Neural progenitor cell (in vitro differentiated cells): ENCODE measurements around the gene LRRC63. TPM values are rescaled to one million over a fixed set of nuclear protein-coding genes. Genes with fewer than 3 reads are reported as not detected.

ENCODE experiments used
- DNase-seq: peaks from one replicate; pipeline ENCODE4 v3.0.0-alpha.2; 2016; ENCODE audit warnings: low spot score
- H2AFZ ChIP-seq: fragments of 200-600 bp; sonication (generic); replicated peaks from 2 replicates; pipeline ENCODE4 v1.6.1; 2016; ENCODE audit warnings: antibody characterized with exemption
- H3F3A ChIP-seq: fragments of 200-600 bp; sonication (generic); 2 replicates; pipeline ENCODE4 v1.6.1; 2016; ENCODE audit warnings: antibody characterized with exemption, low read depth
- H3K27ac ChIP-seq: fragments of 200-600 bp; sonication (generic); 2 replicates; pipeline ENCODE4 v1.5.1; 2016; ENCODE audit warnings: mild to moderate bottlenecking
- H3K27me3 ChIP-seq: fragments of 200-600 bp; sonication (generic); 2 replicates; pipeline ENCODE4 v1.6.1; 2016; ENCODE audit warnings: mild to moderate bottlenecking, moderate library complexity
- H3K36me3 ChIP-seq: fragments of 200-600 bp; sonication (generic); 2 replicates; pipeline ENCODE4 v1.5.1; 2016
- H3K4me1 ChIP-seq: fragments of 200-600 bp; sonication (generic); 2 replicates; pipeline ENCODE4 v1.6.1; 2016; ENCODE audit warnings: mixed run types
- H3K4me2 ChIP-seq: fragments of 200-600 bp; sonication (generic); 2 replicates; pipeline ENCODE4 v1.6.1; 2016
- H3K4me3 ChIP-seq: fragments of 200-600 bp; sonication (generic); 2 replicates; pipeline ENCODE4 v1.5.1; 2016
- H3K79me2 ChIP-seq: fragments of 200-600 bp; sonication (generic); 2 replicates; pipeline ENCODE4 v1.6.1; 2016; ENCODE audit warnings: low read depth
- H3K9ac ChIP-seq: fragments of 200-600 bp; sonication (generic); 2 replicates; pipeline ENCODE4 v1.6.1; 2016
- H3K9me3 ChIP-seq: fragments of 200-600 bp; sonication (generic); 2 replicates; pipeline ENCODE4 v1.5.1; 2016; ENCODE audit warnings: low read depth
- H4K20me1 ChIP-seq: fragments of 200-600 bp; sonication (generic); 2 replicates; pipeline ENCODE4 v1.6.1; 2016; ENCODE audit warnings: low read depth
- H3K27ac Mint-ChIP-seq: 3 replicates; pipeline ENCODE4 v1.8.0; 2021; ENCODE audit warnings: mixed read lengths
- H3K27me3 Mint-ChIP-seq: 2 replicates; pipeline ENCODE4 v1.8.0; 2022; ENCODE audit warnings: low read depth, mild to moderate bottlenecking, inconsistent platforms, moderate library complexity, mixed read lengths; ENCODE audit not compliant: insufficient read depth
- H3K36me3 Mint-ChIP-seq: 3 replicates; pipeline ENCODE4 v1.8.0; 2021; ENCODE audit warnings: mixed read lengths
- H3K4me1 Mint-ChIP-seq: 3 replicates; pipeline ENCODE4 v1.8.0; 2021; ENCODE audit warnings: mixed read lengths
- H3K4me3 Mint-ChIP-seq: 3 replicates; pipeline ENCODE4 v1.8.0; 2021; ENCODE audit warnings: mild to moderate bottlenecking, moderate library complexity, mixed read lengths
- H3K9me3 Mint-ChIP-seq: 3 replicates; pipeline ENCODE4 v1.8.0; 2020; ENCODE audit warnings: mixed read lengths
- CTCF ChIP-seq: fragments of 200-600 bp; sonication (generic); IDR thresholded peaks from 2 replicates; pipeline ENCODE4 v1.5.1; 2017; ENCODE audit warnings: antibody characterized with exemption, mild to moderate bottlenecking
- EZH2 ChIP-seq: fragments of 200-600 bp; sonication (generic); IDR thresholded peaks from 2 replicates; pipeline ENCODE4 v1.6.1; 2017; ENCODE audit warnings: antibody characterized with exemption, mild to moderate bottlenecking, moderate library complexity
- EZH2phosphoT487 ChIP-seq: fragments of 200-600 bp; sonication (generic); IDR thresholded peaks from 2 replicates; pipeline ENCODE4 v1.6.1; 2017; ENCODE audit warnings: antibody characterized with exemption
- total RNA-seq: library from RNA; depleted of rRNA; stranded (reverse); fragments of >200 nt; gene quantifications from 2 replicates; pipeline ENCODE4 v1.2.3, GENCODE V29; 2015; ENCODE audit warnings: low replicate concordance

Gene LRRC63
- total RNA-seq, 1 donor from 2014 or later = not detected

DNA sequence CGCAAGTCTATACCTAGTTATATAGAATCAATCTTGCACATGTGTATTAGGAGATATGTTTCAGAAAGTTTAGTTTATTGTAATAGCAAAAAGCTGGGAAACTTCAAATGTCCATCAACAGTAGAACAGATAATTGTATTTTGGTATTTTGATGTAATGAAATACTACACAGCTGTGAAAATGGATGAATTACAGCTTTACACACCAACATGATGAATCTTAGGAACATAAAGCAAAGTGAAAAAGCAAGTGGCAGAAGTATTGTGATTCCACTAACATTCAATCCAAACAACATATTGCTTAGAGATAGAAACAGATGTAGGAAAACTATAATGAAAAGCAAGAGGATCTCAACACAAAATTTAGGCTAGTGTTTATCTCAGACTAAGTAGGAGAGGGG, 102.9 kb downstream of the LRRC63 start:
- Histone ChIP-seq H3K4me3 (no peak overlapping the region), H4K20me1 (no peaks in the 10 kb centered on the region), H3F3A (no peaks in the 10 kb centered on the region), H3K9ac (no peak overlapping the region), H3K4me2 (no peak overlapping the region), H3K9me3 (no peaks in the 10 kb centered on the region), H3K79me2 (no peaks in the 10 kb centered on the region), H3K27me3 (no peaks in the 10 kb centered on the region), H3K4me1 (no peaks in the 10 kb centered on the region), H2AFZ (no peak overlapping the region), H3K27ac (no peak overlapping the region), H3K36me3 (no peaks in the 10 kb centered on the region)
- no peak for DNase-seq
- no peaks in the 10 kb centered on the region for H3K4me1 Mint-ChIP-seq
- no peaks in the 10 kb centered on the region for H3K36me3 Mint-ChIP-seq
- no peak overlapping the region for H3K4me3 Mint-ChIP-seq
- peaks cover 2% of the 10 kb centered on the region for H3K27me3 Mint-ChIP-seq
- peaks cover 11% of the 10 kb centered on the region for H3K9me3 Mint-ChIP-seq
- no peak overlapping the region for H3K27ac Mint-ChIP-seq
- TF ChIP-seq EZH2phosphoT487 (no peak), EZH2 (no peak), CTCF (no peak)

- peaks cover 11% of the 10 kb centered on the region for H3K9me3 Mint-ChIP-seq
- H3K4me2 ChIP-seq = no peak overlapping the region
- no peaks in the 10 kb centered on the region for H3F3A ChIP-seq
- H3K27ac ChIP-seq = no peak overlapping the region
- no peak overlapping the region for H2AFZ ChIP-seq
- no peaks in the 10 kb centered on the region for H3K4me1 Mint-ChIP-seq
- no peak for DNase-seq
- H3K36me3 Mint-ChIP-seq = no peaks in the 10 kb centered on the region
- no peaks in the 10 kb centered on the region for H3K4me1 ChIP-seq
- H3K9ac ChIP-seq = no peak overlapping the region
- no peak overlapping the region for H3K4me3 Mint-ChIP-seq
- peaks cover 2% of the 10 kb centered on the region for H3K27me3 Mint-ChIP-seq
- H3K4me3 ChIP-seq = no peak overlapping the region
- H3K36me3 ChIP-seq = no peaks in the 10 kb centered on the region
- TF ChIP-seq EZH2 = no peak
- no peak for TF ChIP-seq EZH2phosphoT487
- no peak for TF ChIP-seq CTCF
- H4K20me1 ChIP-seq = no peaks in the 10 kb centered on the region
- H3K27ac Mint-ChIP-seq = no peak overlapping the region
- H3K27me3 ChIP-seq = no peaks in the 10 kb centered on the region
- H3K9me3 ChIP-seq = no peaks in the 10 kb centered on the region
- H3K79me2 ChIP-seq = no peaks in the 10 kb centered on the region
Measured at GRCh38 chr13:46315036-46315435, 103.3 kb downstream of the LRRC63 start.

DNA sequence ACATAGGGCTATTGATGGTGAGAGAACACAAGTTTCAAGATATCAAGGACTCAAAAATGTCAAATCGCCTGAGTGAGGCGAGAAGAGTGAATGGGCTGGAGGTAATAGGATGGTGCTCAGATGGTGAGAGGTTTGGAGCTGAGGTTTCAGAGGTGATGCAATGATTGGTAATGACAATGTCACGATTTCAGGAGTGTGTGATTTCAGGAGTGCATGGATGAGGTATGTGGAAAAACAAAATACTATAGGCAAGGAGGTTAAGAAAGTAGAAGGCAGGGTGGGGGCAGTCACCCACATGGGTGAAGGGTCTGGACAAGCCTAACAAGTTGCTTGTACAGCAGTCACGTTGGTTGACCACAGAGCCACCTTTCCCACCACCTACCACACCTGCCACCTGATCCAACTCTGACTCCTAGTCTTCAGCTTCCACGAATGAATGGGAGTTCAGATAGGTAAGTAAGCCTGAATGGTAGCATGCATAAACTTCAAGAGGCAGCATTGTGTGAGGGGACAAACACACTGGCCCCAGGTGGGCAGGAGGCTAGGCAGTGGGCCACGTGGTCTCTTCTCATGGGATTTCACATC, 103.9 kb downstream of the LRRC63 start:
- Histone ChIP-seq H3K4me3 (no peak overlapping the region), H2AFZ (no peak overlapping the region), H3K27me3 (no peaks in the 10 kb centered on the region), H3K4me2 (no peak overlapping the region), H3K36me3 (no peaks in the 10 kb centered on the region), H3K27ac (no peak overlapping the region), H3K79me2 (no peaks in the 10 kb centered on the region), H3F3A (no peaks in the 10 kb centered on the region), H3K9me3 (no peaks in the 10 kb centered on the region), H3K4me1 (no peaks in the 10 kb centered on the region), H3K9ac (no peak overlapping the region), H4K20me1 (no peaks in the 10 kb centered on the region)
- Mint-ChIP-seq H3K27ac (no peak overlapping the region), H3K9me3 (peaks cover 11% of the 10 kb centered on the region), H3K27me3 (peaks cover 2% of the 10 kb centered on the region), H3K36me3 (no peaks in the 10 kb centered on the region), H3K4me1 (no peaks in the 10 kb centered on the region), H3K4me3 (no peak overlapping the region)
- no peak for DNase-seq
- TF ChIP-seq EZH2phosphoT487 (no peak), CTCF (no peak), EZH2 (no peak)
